ENCODE measurements around the gene TENT4A. TPM values are rescaled to one million over a fixed set of nuclear protein-coding genes. Genes with fewer than 3 reads are reported as not detected.

Gene TENT4A
- total RNA-seq, 1 experiment from 2014 or later, result 39.3 TPM

DNA sequence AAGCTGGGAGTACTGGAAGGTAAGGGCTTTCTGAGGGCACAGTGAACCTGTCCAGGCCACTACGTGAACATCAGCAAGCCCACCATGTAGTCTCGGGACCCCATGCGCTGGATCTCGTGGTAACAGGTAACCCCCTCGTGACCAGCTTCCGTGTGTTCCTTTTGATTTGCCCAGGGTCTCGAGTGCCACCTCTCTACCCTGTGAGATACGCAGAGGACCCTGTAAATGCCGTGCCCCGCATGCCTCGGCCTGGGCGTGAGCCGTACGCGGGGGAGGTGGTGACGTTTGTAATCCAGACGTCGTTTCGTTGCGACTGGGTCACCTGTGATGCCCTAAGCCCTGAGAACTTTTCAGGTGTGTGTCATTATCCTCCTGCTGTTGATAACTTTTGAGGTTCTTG, 45.5 kb downstream of the TENT4A start:
- Histone ChIP-seq H3K9ac (ENCODE audit: low read length) (no peak overlapping the region), H2AFZ (ENCODE audit: low read length) (no peak overlapping the region), H4K20me1 (ENCODE audit: low read length) (no peaks in the 10 kb centered on the region), H3K4me1 (ENCODE audit: insufficient read depth, low read length) (no peaks in the 10 kb centered on the region), H3K9me3 (ENCODE audit: low read length) (no peaks in the 10 kb centered on the region), H3K27ac (ENCODE audit: low read length) (no peak overlapping the region), H3K4me3 (ENCODE audit: low read length) (no peak overlapping the region), H3K36me3 (ENCODE audit: low read depth, low read length) (peaks cover 40% of the 10 kb centered on the region), H3K9me2 (replicated peaks; ENCODE audit: low read length) (no peaks in the 10 kb centered on the region), H3K27me3 (ENCODE audit: low read length) (no peaks in the 10 kb centered on the region), H3K79me2 (ENCODE audit: low read length) (no peaks in the 10 kb centered on the region), H3K4me2 (ENCODE audit: low read length) (no peak overlapping the region), H3F3A (ENCODE audit: low read length, unreplicated experiment) (no peaks in the 10 kb centered on the region)
- TF ChIP-seq EZH2phosphoT487 (IDR thresholded peaks at IDR 0.05; ENCODE audit: borderline replicate concordance, low read length) (no peak), EZH2 (IDR thresholded peaks at IDR 0.05; ENCODE audit: low read length, unreplicated experiment) (no peak)
- TF ChIP-seq, protein P1, sequence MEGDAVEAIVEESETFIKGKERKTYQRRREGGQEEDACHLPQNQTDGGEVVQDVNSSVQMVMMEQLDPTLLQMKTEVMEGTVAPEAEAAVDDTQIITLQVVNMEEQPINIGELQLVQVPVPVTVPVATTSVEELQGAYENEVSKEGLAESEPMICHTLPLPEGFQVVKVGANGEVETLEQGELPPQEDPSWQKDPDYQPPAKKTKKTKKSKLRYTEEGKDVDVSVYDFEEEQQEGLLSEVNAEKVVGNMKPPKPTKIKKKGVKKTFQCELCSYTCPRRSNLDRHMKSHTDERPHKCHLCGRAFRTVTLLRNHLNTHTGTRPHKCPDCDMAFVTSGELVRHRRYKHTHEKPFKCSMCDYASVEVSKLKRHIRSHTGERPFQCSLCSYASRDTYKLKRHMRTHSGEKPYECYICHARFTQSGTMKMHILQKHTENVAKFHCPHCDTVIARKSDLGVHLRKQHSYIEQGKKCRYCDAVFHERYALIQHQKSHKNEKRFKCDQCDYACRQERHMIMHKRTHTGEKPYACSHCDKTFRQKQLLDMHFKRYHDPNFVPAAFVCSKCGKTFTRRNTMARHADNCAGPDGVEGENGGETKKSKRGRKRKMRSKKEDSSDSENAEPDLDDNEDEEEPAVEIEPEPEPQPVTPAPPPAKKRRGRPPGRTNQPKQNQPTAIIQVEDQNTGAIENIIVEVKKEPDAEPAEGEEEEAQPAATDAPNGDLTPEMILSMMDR (conservative IDR thresholded peaks at IDR 0.05; ENCODE audit: low read depth, low read length), result no peak
- BruUV-seq (replicated peaks), result no TSS peak
- ChIA-PET POLR2A (ENCODE audit: unreplicated experiment) (no interaction called here), CTCF (no interaction called here)
- intact Hi-C loops (cut with micrococcal nuclease), result no loop called here
- ATAC-seq (no peak), DNase-seq (no peak)

DNA sequence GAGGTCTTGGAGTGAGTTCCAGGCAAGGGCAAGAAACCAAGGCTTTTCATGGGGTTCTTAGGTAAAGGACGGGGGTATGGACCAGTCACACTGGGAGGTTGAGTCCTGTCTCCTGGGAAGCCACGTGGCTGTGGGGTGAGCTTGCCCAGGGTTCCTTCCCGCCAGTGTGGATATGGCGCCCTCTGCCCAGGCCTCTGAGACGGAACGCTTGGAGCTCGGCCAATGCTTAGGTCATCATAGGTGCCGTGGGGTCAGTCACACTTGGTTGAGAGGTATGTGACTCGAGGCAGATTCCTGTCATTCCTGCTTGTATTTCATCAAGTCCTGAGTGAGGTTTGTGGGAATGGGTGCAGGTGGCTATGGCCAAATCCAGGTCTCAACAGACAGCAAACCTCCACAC, 46.2 kb downstream of the TENT4A start:
- intact Hi-C loops (cut with micrococcal nuclease), result no loop called here
- POLR2A ChIA-PET (ENCODE audit: unreplicated experiment), result no interaction called here
- Histone ChIP-seq H3K4me2 (ENCODE audit: low read length) (no peak overlapping the region), H3F3A (ENCODE audit: low read length, unreplicated experiment) (no peaks in the 10 kb centered on the region), H3K9me3 (ENCODE audit: low read length) (no peaks in the 10 kb centered on the region), H3K27me3 (ENCODE audit: low read length) (no peaks in the 10 kb centered on the region), H3K36me3 (ENCODE audit: low read depth, low read length) (peaks cover 36% of the 10 kb centered on the region), H2AFZ (ENCODE audit: low read length) (no peak overlapping the region), H3K79me2 (ENCODE audit: low read length) (no peaks in the 10 kb centered on the region), H3K9me2 (replicated peaks; ENCODE audit: low read length) (no peaks in the 10 kb centered on the region), H4K20me1 (ENCODE audit: low read length) (no peaks in the 10 kb centered on the region), H3K27ac (ENCODE audit: low read length) (no peak overlapping the region), H3K9ac (ENCODE audit: low read length) (no peak overlapping the region), H3K4me1 (ENCODE audit: insufficient read depth, low read length) (no peaks in the 10 kb centered on the region), H3K4me3 (ENCODE audit: low read length) (no peak overlapping the region)
- ATAC-seq (peak; percentile 19; the same call in 1 of the 2 replicates), DNase-seq (peak; percentile 49)
- TF ChIP-seq EZH2phosphoT487 (IDR thresholded peaks at IDR 0.05; ENCODE audit: borderline replicate concordance, low read length), result no peak
- TF ChIP-seq, protein P1 (conservative IDR thresholded peaks at IDR 0.05; ENCODE audit: low read depth, low read length), result peak; percentile 26; the same call in 1 of the 2 replicates
- CTCF ChIA-PET, result no interaction called here
- no TSS peak for BruUV-seq (replicated peaks)

DNA sequence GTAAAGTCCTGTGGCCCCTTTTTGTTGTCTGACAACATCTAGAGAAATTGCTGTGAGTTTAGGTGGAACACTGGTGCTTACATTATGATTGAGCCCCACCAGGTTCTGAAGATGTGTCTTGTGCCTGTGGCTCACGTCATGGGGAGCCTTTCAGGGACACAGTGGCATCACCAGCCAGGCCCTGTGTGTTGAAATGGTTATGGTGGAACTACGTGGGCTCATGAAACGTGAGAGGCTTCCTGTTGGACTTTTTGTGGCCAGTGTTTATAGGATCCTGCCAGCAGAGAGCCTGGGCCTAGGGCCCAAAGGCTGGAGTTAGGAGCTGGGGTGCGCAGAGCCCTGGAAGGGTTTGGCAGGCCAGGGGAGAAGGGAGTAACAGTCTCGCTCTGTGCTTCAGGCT, 46.8 kb downstream of the TENT4A start:
- intact Hi-C loops (cut with micrococcal nuclease), result loop anchor here (10.0 kb wide), 1 partner anchor 1105 kb away; the partner anchor contains the start of genes FASTKD3 and MTRR
- no peak for DNase-seq
- H3K9me2 ChIP-seq (replicated peaks; ENCODE audit: low read length), result no peaks in the 10 kb centered on the region
- H3F3A ChIP-seq (ENCODE audit: low read length, unreplicated experiment), result no peaks in the 10 kb centered on the region
- no peak overlapping the region for H3K9ac ChIP-seq (ENCODE audit: low read length)
- no peak overlapping the region for H2AFZ ChIP-seq (ENCODE audit: low read length)
- TF ChIP-seq EZH2phosphoT487 (IDR thresholded peaks at IDR 0.05; ENCODE audit: borderline replicate concordance, low read length), result no peak
- no peak for TF ChIP-seq EZH2 (IDR thresholded peaks at IDR 0.05; ENCODE audit: low read length, unreplicated experiment)
- TF ChIP-seq, protein P1 (conservative IDR thresholded peaks at IDR 0.05; ENCODE audit: low read depth, low read length), result no peak
- peaks cover 30% of the 10 kb centered on the region for H3K36me3 ChIP-seq (ENCODE audit: low read depth, low read length)
- no peaks in the 10 kb centered on the region for H4K20me1 ChIP-seq (ENCODE audit: low read length)
- BruUV-seq (replicated peaks), result no TSS peak
- H3K4me2 ChIP-seq (ENCODE audit: low read length), result no peak overlapping the region
- H3K27me3 ChIP-seq (ENCODE audit: low read length), result no peaks in the 10 kb centered on the region
- no peaks in the 10 kb centered on the region for H3K9me3 ChIP-seq (ENCODE audit: low read length)
- POLR2A ChIA-PET (ENCODE audit: unreplicated experiment), result interaction anchor here (0.7 kb wide), 1 partner anchor 137 kb away, joined by 3 read pairs; no protein-coding TSS in a partner anchor
- H3K4me1 ChIP-seq (ENCODE audit: insufficient read depth, low read length), result no peaks in the 10 kb centered on the region
- CTCF ChIA-PET, result no interaction called here
- ATAC-seq, result no peak
- no peak overlapping the region for H3K4me3 ChIP-seq (ENCODE audit: low read length)
- H3K79me2 ChIP-seq (ENCODE audit: low read length), result no peaks in the 10 kb centered on the region
- no peak overlapping the region for H3K27ac ChIP-seq (ENCODE audit: low read length)

All from PC-3 (cell line).